IMR-90 (cell line): ENCODE results near the gene NSD2. TPM values are rescaled to one million over a fixed set of nuclear protein-coding genes. Genes with fewer than 3 reads are reported as not detected.

Experiments
- ATAC-seq: fragments of 200-7000 bp; cut with Tn5 transposase; 2 replicates; pipeline ENCODE4 v1.9.1; 2020; ENCODE audit warnings: low read depth, mild to moderate bottlenecking, moderate library complexity
- BruUV-seq: library from RNA; stranded (reverse); fragments of 400-500 nt; replicated peaks from 2 replicates; lab custom pipeline; 2021; lab: Mats Ljungman, UMichigan
- CTCF ChIA-PET: fragments of 300-600 bp; formaldehyde crosslinking; extraction: SDS; loops from one replicate; lab custom pipeline; 2021; ENCODE audit warnings: antibody characterized with exemption; lab: Yijun Ruan, JAX
- POLR2A ChIA-PET: fragments of 300-600 bp; sonication (Branson Sonifier 250); formaldehyde crosslinking; loops from one replicate; lab custom pipeline; 2022; ENCODE audit warnings: antibody characterized with exemption; ENCODE audit not compliant: unreplicated experiment; lab: Charles Lee
- DNase-seq: peaks from one replicate; pipeline ENCODE4 v3.0.0; 2013
- H2AFZ ChIP-seq: replicated peaks from 2 replicates; pipeline ENCODE3; 2013; ENCODE audit warnings: low read length, mild to moderate bottlenecking; ENCODE audit not compliant: poor library complexity
- H2AK5ac ChIP-seq: 2 replicates; pipeline ENCODE4 v1.6.1; 2013; ENCODE audit warnings: low read depth, low read length, inconsistent platforms
- H2AK9ac ChIP-seq: replicated peaks from 2 replicates; pipeline ENCODE3; 2013; ENCODE audit warnings: mild to moderate bottlenecking, low read depth, low read length, moderate library complexity; ENCODE audit not compliant: poor library complexity
- H2BK120ac ChIP-seq: 2 replicates; pipeline ENCODE4 v1.6.1; 2013; ENCODE audit warnings: low read depth, low read length, inconsistent platforms
- H2BK15ac ChIP-seq: 3 replicates; pipeline ENCODE4 v1.6.1; 2013; ENCODE audit warnings: low read depth, low read length, inconsistent platforms
- H2BK20ac ChIP-seq: 2 replicates; pipeline ENCODE4 v1.6.1; 2013; ENCODE audit warnings: low read depth, mild to moderate bottlenecking, inconsistent platforms, low read length, moderate library complexity
- H2BK5ac ChIP-seq: 2 replicates; pipeline ENCODE4 v1.6.1; 2013; ENCODE audit warnings: mild to moderate bottlenecking, low read depth, low read length, inconsistent platforms; ENCODE audit not compliant: poor library complexity, severe bottlenecking
- H3K14ac ChIP-seq: replicated peaks from 2 replicates; pipeline ENCODE4 v1.6.1; 2013; ENCODE audit warnings: low read depth, low read length, inconsistent platforms
- H3K18ac ChIP-seq: 2 replicates; pipeline ENCODE4 v1.6.1; 2013; ENCODE audit warnings: low read depth, low read length, control low read depth
- H3K23ac ChIP-seq: 2 replicates; pipeline ENCODE4 v1.6.1; 2013; ENCODE audit warnings: low read depth, low read length, inconsistent platforms
- H3K27ac ChIP-seq: 2 replicates; pipeline ENCODE4 v1.5.1; 2013; ENCODE audit warnings: mild to moderate bottlenecking, control low read depth, low read length; ENCODE audit not compliant: insufficient read depth
- H3K27me3 ChIP-seq: 2 replicates; pipeline ENCODE4 v1.6.1; 2013; ENCODE audit warnings: low read length; ENCODE audit not compliant: control insufficient read depth, insufficient read depth
- H3K36me3 ChIP-seq: 2 replicates; pipeline ENCODE4 v1.6.1; 2013; ENCODE audit warnings: low read length, mixed read lengths; ENCODE audit not compliant: control insufficient read depth, insufficient read depth
- H3K4ac ChIP-seq: 2 replicates; pipeline ENCODE4 v1.6.1; 2013; ENCODE audit warnings: low read depth, low read length, inconsistent platforms
- H3K4me1 ChIP-seq: 2 replicates; pipeline ENCODE4 v1.6.1; 2013; ENCODE audit warnings: low read length, mixed read lengths; ENCODE audit not compliant: control insufficient read depth, insufficient read depth
- H3K4me2 ChIP-seq: 2 replicates; pipeline ENCODE4 v1.6.1; 2013; ENCODE audit warnings: low read depth, mild to moderate bottlenecking, control low read depth, low read length, moderate library complexity
- H3K4me3 ChIP-seq: 2 replicates; pipeline ENCODE4 v1.5.1; 2013; ENCODE audit warnings: low read depth, mild to moderate bottlenecking, control low read depth, low read length, moderate library complexity; ENCODE audit not compliant: insufficient read depth
- H3K56ac ChIP-seq: 2 replicates; pipeline ENCODE4 v1.6.1; 2013; ENCODE audit warnings: low read length, inconsistent platforms; ENCODE audit not compliant: insufficient read depth; ENCODE audit errors: extremely low read depth
- H3K79me1 ChIP-seq, 2 experiments: 2 replicates each; pipeline ENCODE4 v1.6.1; 2013; ENCODE audit warnings: low read length in 2 of 2, inconsistent platforms in 1 of 2, low read depth in 1 of 2
- H3K9ac ChIP-seq: 2 replicates; pipeline ENCODE4 v1.6.1; 2013; ENCODE audit warnings: low read depth, low read length, control low read depth
- H3K9me1 ChIP-seq: 2 replicates; pipeline ENCODE4 v1.6.1; 2013; ENCODE audit warnings: low read length, inconsistent platforms; ENCODE audit not compliant: insufficient read depth
- H3K9me3 ChIP-seq: 2 replicates; pipeline ENCODE4 v1.6.1; 2013; ENCODE audit warnings: low read length; ENCODE audit not compliant: control insufficient read depth, insufficient read depth
- H4K20me1 ChIP-seq: 2 replicates; pipeline ENCODE4 v1.6.1; 2013; ENCODE audit warnings: low read length, inconsistent platforms; ENCODE audit not compliant: insufficient read depth
- H4K5ac ChIP-seq: 2 replicates; pipeline ENCODE4 v1.6.1; 2013; ENCODE audit warnings: mild to moderate bottlenecking, low read depth, low read length, control low read depth
- H4K8ac ChIP-seq, 2 experiments: 2 replicates each; pipeline ENCODE4 v1.6.1; 2013; ENCODE audit warnings: low read depth in 2 of 2, low read length in 2 of 2, control low read depth in 1 of 2, inconsistent platforms in 1 of 2
- H4K91ac ChIP-seq: 2 replicates; pipeline ENCODE4 v1.6.1; 2013; ENCODE audit warnings: low read depth, low read length, inconsistent platforms; ENCODE audit not compliant: insufficient read depth
- CEBPB ChIP-seq: IDR thresholded peaks from 2 replicates; pipeline ENCODE4 v1.6.1; 2012; ENCODE audit warnings: low read depth, low read length, improper control_type of control experiment
- CHD1 ChIP-seq: IDR thresholded peaks from 2 replicates; pipeline ENCODE4 v1.6.1; 2012; ENCODE audit warnings: low read depth, low read length, improper control_type of control experiment
- FOS ChIP-seq: fragments of 150-350 bp; IDR thresholded peaks from 2 replicates; pipeline ENCODE4 v1.6.1; 2016; ENCODE audit warnings: low read depth, low read length
- MAFK ChIP-seq: IDR thresholded peaks from 2 replicates; pipeline ENCODE4 v1.6.1; 2012; ENCODE audit warnings: low read depth, low read length, improper control_type of control experiment
- MAZ ChIP-seq: IDR thresholded peaks from 2 replicates; pipeline ENCODE4 v1.6.1; 2012; ENCODE audit warnings: low read depth, mild to moderate bottlenecking, low read length, improper control_type of control experiment, moderate library complexity, borderline replicate concordance
- MXI1 ChIP-seq: IDR thresholded peaks from 2 replicates; pipeline ENCODE4 v1.6.1; 2012; ENCODE audit warnings: low read depth, mild to moderate bottlenecking, low read length, moderate library complexity, borderline replicate concordance
- NFE2L2 ChIP-seq: fragments of 150-350 bp; IDR thresholded peaks from 2 replicates; pipeline ENCODE4 v1.6.1; 2016; ENCODE audit warnings: low read depth, mild to moderate bottlenecking, low read length
- POLR2A ChIP-seq: IDR thresholded peaks from 2 replicates; pipeline ENCODE4 v1.6.1; 2012; ENCODE audit warnings: mild to moderate bottlenecking, low read depth, low read length
- RAD21 ChIP-seq: IDR thresholded peaks from 2 replicates; pipeline ENCODE4 v1.6.1; 2012; ENCODE audit warnings: low read length, improper control_type of control experiment
- RCOR1 ChIP-seq: IDR thresholded peaks from 2 replicates; pipeline ENCODE4 v1.6.1; 2012; ENCODE audit warnings: mild to moderate bottlenecking, low read length, improper control_type of control experiment; ENCODE audit not compliant: insufficient replicate concordance
- RFX5 ChIP-seq: IDR thresholded peaks from 2 replicates; pipeline ENCODE4 v1.8.0; 2012; ENCODE audit warnings: low read depth, mild to moderate bottlenecking, low read length, moderate library complexity
- SMC3 ChIP-seq: fragments of 150-350 bp; IDR thresholded peaks from 2 replicates; pipeline ENCODE4 v1.6.1; 2016; ENCODE audit warnings: low read depth, mild to moderate bottlenecking, antibody characterized with exemption, low read length, moderate library complexity
- WGBS, 2 experiments: methylation state at CpG; one replicate each; pipeline versions ENCODE4 v1.1.5 to v1.1.7; 2013; ENCODE audit warnings: missing lambda C conversion rate in 2 of 2; ENCODE audit not compliant: insufficient read length in 1 of 2; ENCODE audit errors: extremely low coverage in 2 of 2; 5-methylcytosine and 5-hydroxymethylcytosine counted together
- dilution Hi-C: fragments of 300-500 bp; cut with HindIII; formaldehyde crosslinking; loops from one replicate; pipeline ENCODE4 v1.14.3; 2018; ENCODE audit warnings: low sequenced_read_pairs; ENCODE audit not compliant: unreplicated experiment
- in situ Hi-C: fragments of 300-500 bp; cut with MboI; formaldehyde crosslinking; loops from 3 replicates; pipeline ENCODE4 v1.14.3; 2019; ENCODE audit warnings: low sequenced_read_pairs, inconsistent platforms, mixed read lengths
- intact Hi-C: fragments of 100-400 bp; cut with micrococcal nuclease; formaldehyde crosslinking; loops from 2 replicates; pipeline ENCODE4 v1.10.0; 2022
- polyA plus RNA-seq, 3 experiments: library from polyadenylated mRNA; depleted of rRNA; stranded (reverse); fragments of >200 nt; gene quantifications; 2 replicates each; pipeline ENCODE4 v1.2.3, GENCODE V29; 2012; ENCODE audit warnings: low replicate concordance in 1 of 3
- total RNA-seq: library from RNA; depleted of rRNA; stranded (reverse); fragments of >200 nt; gene quantifications from 2 replicates; pipeline ENCODE4 v1.2.3, GENCODE V29; 2012
- TF ChIP-seq, protein P1 (sequence below): conservative IDR thresholded peaks from 2 replicates; pipeline ENCODE4 v1.5.1; 2012; ENCODE audit warnings: mild to moderate bottlenecking, low read depth, low read length, improper control_type of control experiment
- TF ChIP-seq, protein P2 (sequence below): fragments of 150-350 bp; IDR thresholded peaks from 2 replicates; pipeline ENCODE4 v1.6.1; 2017; ENCODE audit warnings: mild to moderate bottlenecking, antibody characterized with exemption, low read length, low read depth
- TF ChIP-seq, protein P3 (sequence below): fragments of 150-350 bp; IDR thresholded peaks from 2 replicates; pipeline ENCODE4 v1.6.1; 2016; ENCODE audit warnings: low read depth, mild to moderate bottlenecking, low read length, moderate library complexity, borderline replicate concordance

Gene NSD2
- total and polyA plus RNA-seq, 2 of the 4 experiments (the other 2 are of a cell fraction) = 35.9 to 68.1 TPM

DNA sequence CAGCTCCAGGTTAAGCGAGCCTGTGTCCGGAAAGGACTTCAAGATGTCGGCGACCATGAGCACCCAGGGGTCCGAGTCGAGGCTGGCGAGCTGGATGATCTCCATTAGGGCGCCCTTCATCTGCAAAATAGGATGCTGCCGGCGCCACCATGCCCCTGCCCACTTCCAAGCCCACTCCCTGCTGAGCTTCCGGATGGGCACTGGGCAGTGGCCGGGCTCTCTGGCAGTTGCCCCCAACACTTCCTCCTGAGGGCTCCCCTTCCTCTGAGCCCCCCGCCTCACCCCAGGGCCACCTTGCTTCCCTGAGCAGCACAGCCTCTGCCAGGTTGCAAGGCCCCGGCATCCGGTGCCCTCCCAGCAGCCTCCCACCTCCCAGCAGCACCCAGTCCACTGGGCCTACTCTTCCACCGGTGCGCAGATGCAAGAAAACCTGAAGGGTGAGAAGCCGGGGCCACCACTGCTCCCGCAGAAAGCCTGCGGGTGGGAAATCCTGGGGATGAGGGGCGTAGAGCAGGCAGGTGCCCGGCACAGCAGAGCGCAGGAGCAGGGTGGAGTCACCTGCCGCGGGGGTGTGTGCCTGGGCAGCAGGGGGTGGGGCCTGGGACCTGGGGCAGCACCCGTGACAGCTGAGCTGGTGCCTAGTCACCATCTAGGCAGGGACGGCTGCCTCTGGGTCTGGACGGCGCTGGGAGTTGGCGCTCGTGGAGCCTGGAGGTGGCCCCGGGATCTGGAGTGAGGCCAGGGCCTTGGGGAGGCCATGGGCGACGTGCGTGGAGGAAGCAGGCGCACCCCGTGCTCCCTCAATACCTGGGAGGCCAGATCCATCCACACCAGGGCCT, 120.6 kb downstream of the NSD2 start:
- ATAC-seq (no peak), DNase-seq (no peak)
- ChIA-PET POLR2A (no interaction called here), CTCF (no interaction called here)
- Histone ChIP-seq H3K9me1 (peaks cover 15% of the 10 kb centered on the region), H2BK5ac (no peak overlapping the region), H3K27ac (no peak overlapping the region), H3K9ac (no peak overlapping the region), H3K4me3 (no peak overlapping the region), H4K5ac (no peak overlapping the region), H2BK120ac (no peak overlapping the region), H4K91ac (no peak overlapping the region), H3K36me3 (peaks cover 28% of the 10 kb centered on the region), H3K56ac (no peak overlapping the region), H3K4me1 (no peaks in the 10 kb centered on the region), H2AFZ (no peak overlapping the region), H3K9me3 (no peaks in the 10 kb centered on the region), H2AK5ac (no peak overlapping the region), H2BK20ac (no peak overlapping the region), H2AK9ac (no peak overlapping the region), H3K18ac (no peak overlapping the region), H4K20me1 (peaks cover 18% of the 10 kb centered on the region; the same call in 1 of the 2 replicates), H2BK15ac (no peak overlapping the region), H4K8ac (no peak overlapping the region), H3K4ac (no peak overlapping the region), H3K79me1 (peaks cover 26 to 34% of the 10 kb centered on the region in 2 experiments), H3K27me3 (no peaks in the 10 kb centered on the region), H3K4me2 (no peak overlapping the region), H3K23ac (no peak overlapping the region), H3K14ac (no peak overlapping the region)
- intact Hi-C loops = no loop called here
- WGBS, 2 experiments = 92% methylated on average over 19 of the region's 37 CpGs; no CpG with 5 or more reads in 1 of the 2 experiments
- dilution Hi-C loops = no loop called here
- no TSS peak for BruUV-seq
- in situ Hi-C loops = no loop called here
- TF ChIP-seq POLR2A = no peak
- TF ChIP-seq FOS = no peak
- TF ChIP-seq RFX5 = no peak
- TF ChIP-seq RAD21 = no peak
- no peak for TF ChIP-seq NFE2L2
- no peak for TF ChIP-seq CHD1
- TF ChIP-seq, protein P1, sequence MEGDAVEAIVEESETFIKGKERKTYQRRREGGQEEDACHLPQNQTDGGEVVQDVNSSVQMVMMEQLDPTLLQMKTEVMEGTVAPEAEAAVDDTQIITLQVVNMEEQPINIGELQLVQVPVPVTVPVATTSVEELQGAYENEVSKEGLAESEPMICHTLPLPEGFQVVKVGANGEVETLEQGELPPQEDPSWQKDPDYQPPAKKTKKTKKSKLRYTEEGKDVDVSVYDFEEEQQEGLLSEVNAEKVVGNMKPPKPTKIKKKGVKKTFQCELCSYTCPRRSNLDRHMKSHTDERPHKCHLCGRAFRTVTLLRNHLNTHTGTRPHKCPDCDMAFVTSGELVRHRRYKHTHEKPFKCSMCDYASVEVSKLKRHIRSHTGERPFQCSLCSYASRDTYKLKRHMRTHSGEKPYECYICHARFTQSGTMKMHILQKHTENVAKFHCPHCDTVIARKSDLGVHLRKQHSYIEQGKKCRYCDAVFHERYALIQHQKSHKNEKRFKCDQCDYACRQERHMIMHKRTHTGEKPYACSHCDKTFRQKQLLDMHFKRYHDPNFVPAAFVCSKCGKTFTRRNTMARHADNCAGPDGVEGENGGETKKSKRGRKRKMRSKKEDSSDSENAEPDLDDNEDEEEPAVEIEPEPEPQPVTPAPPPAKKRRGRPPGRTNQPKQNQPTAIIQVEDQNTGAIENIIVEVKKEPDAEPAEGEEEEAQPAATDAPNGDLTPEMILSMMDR = no peak
- no peak for TF ChIP-seq SMC3
- no peak for TF ChIP-seq MAZ
- TF ChIP-seq, protein P2, sequence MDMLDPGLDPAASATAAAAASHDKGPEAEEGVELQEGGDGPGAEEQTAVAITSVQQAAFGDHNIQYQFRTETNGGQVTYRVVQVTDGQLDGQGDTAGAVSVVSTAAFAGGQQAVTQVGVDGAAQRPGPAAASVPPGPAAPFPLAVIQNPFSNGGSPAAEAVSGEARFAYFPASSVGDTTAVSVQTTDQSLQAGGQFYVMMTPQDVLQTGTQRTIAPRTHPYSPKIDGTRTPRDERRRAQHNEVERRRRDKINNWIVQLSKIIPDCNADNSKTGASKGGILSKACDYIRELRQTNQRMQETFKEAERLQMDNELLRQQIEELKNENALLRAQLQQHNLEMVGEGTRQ = no peak
- TF ChIP-seq, protein P3, sequence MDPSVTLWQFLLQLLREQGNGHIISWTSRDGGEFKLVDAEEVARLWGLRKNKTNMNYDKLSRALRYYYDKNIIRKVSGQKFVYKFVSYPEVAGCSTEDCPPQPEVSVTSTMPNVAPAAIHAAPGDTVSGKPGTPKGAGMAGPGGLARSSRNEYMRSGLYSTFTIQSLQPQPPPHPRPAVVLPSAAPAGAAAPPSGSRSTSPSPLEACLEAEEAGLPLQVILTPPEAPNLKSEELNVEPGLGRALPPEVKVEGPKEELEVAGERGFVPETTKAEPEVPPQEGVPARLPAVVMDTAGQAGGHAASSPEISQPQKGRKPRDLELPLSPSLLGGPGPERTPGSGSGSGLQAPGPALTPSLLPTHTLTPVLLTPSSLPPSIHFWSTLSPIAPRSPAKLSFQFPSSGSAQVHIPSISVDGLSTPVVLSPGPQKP = no peak
- TF ChIP-seq MXI1 = no peak
- no peak for TF ChIP-seq RCOR1
- no peak for TF ChIP-seq MAFK
- TF ChIP-seq CEBPB = no peak
